GM23338 (cell line): ENCODE results near the gene PYGO2.

Source experiments
- EZH2 ChIP-seq: fragments of 200-600 bp; sonication (generic); IDR thresholded peaks from one replicate; pipeline ENCODE4 v1.8.0; 2017; ENCODE audit warnings: antibody characterized with exemption, mild to moderate bottlenecking, low read depth; ENCODE audit not compliant: unreplicated experiment
- EZH2phosphoT487 ChIP-seq: fragments of 200-600 bp; sonication (generic); IDR thresholded peaks from one replicate; pipeline ENCODE4 v1.8.1; 2018; ENCODE audit warnings: antibody characterized with exemption; ENCODE audit not compliant: unreplicated experiment
- JUNB ChIP-seq: IDR thresholded peaks from one replicate; pipeline ENCODE4 v1.6.1; 2016; ENCODE audit warnings: antibody characterized with exemption; ENCODE audit not compliant: unreplicated experiment
- NANOG ChIP-seq: IDR thresholded peaks from 2 replicates; pipeline ENCODE4 v1.6.1; 2016; ENCODE audit warnings: antibody characterized with exemption, borderline replicate concordance
- POLR2AphosphoS5 ChIP-seq: IDR thresholded peaks from 2 replicates; pipeline ENCODE4 v1.6.1; 2016; ENCODE audit warnings: antibody characterized with exemption, low read depth
- TF ChIP-seq, protein P1 (sequence below), 2 experiments: fragments of 200-600 bp in 1 of 2; sonication (generic) in 1 of 2; conservative IDR thresholded peaks; 2 replicates each; pipeline versions ENCODE4 v1.5.1 to v1.6.1; 2016 to 2017; ENCODE audit warnings: antibody characterized with exemption in 2 of 2, low read depth in 2 of 2, mild to moderate bottlenecking in 2 of 2, moderate library complexity in 1 of 2
- TF ChIP-seq, protein P2 (sequence below): IDR thresholded peaks from 2 replicates; pipeline ENCODE4 v1.6.1; 2016; ENCODE audit warnings: antibody characterized with exemption
- TF ChIP-seq, protein P3 (sequence below): IDR thresholded peaks from one replicate; pipeline ENCODE4 v1.6.1; 2018; ENCODE audit warnings: antibody characterized with exemption; ENCODE audit not compliant: unreplicated experiment

DNA sequence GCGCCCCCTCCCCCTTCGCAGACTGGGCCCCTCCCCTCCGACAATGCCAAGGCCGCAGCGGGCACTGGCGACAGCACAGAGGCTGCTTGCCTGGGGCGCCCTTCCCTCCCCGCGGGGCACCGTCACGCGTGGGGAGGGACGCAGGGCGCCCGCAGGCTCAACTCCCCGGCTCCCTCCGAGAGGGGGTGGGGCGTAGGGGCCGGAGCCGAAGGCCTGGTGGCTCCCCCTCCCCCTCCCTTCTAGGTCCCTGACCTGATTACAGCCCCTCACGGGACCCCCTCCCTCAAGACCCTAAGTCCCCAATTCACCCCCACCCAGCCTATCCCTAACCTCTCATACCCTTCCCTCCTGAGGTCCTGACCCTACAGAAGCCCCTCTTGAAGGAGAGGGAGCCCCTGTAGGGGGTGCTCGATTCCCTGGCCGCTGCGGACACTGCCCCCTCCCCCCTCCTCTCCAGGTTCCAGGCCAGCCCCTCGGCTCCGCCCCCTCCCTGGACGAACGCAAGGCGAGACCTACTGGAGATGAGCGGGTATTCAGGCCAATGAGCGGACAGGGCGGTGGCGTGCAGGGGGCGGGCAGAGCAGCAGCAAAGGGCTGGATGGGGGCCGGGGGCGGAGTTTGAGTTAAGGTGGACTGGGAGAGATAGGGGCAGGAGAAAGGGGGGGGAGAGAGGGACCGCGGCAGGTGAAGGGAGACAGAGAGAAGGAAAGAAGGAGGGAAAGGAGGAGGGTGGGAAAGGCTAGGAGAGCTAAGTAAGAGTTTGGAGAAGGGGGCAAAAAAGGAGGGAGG is 40.3 kb upstream of the PYGO2 start:
- TF ChIP-seq, protein P1, sequence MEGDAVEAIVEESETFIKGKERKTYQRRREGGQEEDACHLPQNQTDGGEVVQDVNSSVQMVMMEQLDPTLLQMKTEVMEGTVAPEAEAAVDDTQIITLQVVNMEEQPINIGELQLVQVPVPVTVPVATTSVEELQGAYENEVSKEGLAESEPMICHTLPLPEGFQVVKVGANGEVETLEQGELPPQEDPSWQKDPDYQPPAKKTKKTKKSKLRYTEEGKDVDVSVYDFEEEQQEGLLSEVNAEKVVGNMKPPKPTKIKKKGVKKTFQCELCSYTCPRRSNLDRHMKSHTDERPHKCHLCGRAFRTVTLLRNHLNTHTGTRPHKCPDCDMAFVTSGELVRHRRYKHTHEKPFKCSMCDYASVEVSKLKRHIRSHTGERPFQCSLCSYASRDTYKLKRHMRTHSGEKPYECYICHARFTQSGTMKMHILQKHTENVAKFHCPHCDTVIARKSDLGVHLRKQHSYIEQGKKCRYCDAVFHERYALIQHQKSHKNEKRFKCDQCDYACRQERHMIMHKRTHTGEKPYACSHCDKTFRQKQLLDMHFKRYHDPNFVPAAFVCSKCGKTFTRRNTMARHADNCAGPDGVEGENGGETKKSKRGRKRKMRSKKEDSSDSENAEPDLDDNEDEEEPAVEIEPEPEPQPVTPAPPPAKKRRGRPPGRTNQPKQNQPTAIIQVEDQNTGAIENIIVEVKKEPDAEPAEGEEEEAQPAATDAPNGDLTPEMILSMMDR (conservative IDR thresholded peaks at IDR 0.05; ENCODE audit: low read depth in 2 of 2) = peak; percentile 50 to 52
- TF ChIP-seq, protein P2, sequence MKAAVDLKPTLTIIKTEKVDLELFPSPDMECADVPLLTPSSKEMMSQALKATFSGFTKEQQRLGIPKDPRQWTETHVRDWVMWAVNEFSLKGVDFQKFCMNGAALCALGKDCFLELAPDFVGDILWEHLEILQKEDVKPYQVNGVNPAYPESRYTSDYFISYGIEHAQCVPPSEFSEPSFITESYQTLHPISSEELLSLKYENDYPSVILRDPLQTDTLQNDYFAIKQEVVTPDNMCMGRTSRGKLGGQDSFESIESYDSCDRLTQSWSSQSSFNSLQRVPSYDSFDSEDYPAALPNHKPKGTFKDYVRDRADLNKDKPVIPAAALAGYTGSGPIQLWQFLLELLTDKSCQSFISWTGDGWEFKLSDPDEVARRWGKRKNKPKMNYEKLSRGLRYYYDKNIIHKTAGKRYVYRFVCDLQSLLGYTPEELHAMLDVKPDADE = 0 out of 2 replicates have a peak, but pooled peaks have one; percentile 3
- TF ChIP-seq POLR2AphosphoS5 (peak; percentile 51), EZH2phosphoT487 (no peak), JUNB (no peak), EZH2 (no peak), NANOG (no peak)
- TF ChIP-seq, protein P3, sequence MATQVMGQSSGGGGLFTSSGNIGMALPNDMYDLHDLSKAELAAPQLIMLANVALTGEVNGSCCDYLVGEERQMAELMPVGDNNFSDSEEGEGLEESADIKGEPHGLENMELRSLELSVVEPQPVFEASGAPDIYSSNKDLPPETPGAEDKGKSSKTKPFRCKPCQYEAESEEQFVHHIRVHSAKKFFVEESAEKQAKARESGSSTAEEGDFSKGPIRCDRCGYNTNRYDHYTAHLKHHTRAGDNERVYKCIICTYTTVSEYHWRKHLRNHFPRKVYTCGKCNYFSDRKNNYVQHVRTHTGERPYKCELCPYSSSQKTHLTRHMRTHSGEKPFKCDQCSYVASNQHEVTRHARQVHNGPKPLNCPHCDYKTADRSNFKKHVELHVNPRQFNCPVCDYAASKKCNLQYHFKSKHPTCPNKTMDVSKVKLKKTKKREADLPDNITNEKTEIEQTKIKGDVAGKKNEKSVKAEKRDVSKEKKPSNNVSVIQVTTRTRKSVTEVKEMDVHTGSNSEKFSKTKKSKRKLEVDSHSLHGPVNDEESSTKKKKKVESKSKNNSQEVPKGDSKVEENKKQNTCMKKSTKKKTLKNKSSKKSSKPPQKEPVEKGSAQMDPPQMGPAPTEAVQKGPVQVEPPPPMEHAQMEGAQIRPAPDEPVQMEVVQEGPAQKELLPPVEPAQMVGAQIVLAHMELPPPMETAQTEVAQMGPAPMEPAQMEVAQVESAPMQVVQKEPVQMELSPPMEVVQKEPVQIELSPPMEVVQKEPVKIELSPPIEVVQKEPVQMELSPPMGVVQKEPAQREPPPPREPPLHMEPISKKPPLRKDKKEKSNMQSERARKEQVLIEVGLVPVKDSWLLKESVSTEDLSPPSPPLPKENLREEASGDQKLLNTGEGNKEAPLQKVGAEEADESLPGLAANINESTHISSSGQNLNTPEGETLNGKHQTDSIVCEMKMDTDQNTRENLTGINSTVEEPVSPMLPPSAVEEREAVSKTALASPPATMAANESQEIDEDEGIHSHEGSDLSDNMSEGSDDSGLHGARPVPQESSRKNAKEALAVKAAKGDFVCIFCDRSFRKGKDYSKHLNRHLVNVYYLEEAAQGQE = no peak
